Inflammatory macrophage treated with lipopolysaccharide for 1 hour (primary cell): Measurements from ENCODE around the gene SLC25A46.
A peak's percentile ranks its signal among the peaks of the same experiment; 100 is the strongest.
"Not testable (repeated sequence)": the region's sequence is repeated elsewhere in the genome, so short reads cannot be mapped to it uniquely, and the experiment has no call there.

ENCODE experiments used
- DNase-seq, 2 donors: peaks; one replicate each; pipeline ENCODE4 v3.0.0-alpha.2; 2020 to 2022

SLC25A46 gene

GRCh38 chr5:110738812-110739651, at the start of gene SLC25A46:
SLC25A46 (plus strand) TSS chr5:110739007; CDS start chr5:110739120, 113 bp downstream.
- peak; percentile 83 to 90 for DNase-seq

GRCh38 chr5:110690587-110690986, 48.2 kb upstream of the SLC25A46 start:
- DNase-seq = not testable (repeated sequence)

- DNase-seq = not testable (repeated sequence)
These were observed 46.1 kb upstream of the SLC25A46 start for GRCh38 chr5:110692669-110693068.

GRCh38 chr5:110702300-110702699, 36.5 kb upstream of the SLC25A46 start:
- DNase-seq = no peak

- no peak for DNase-seq
These were observed 36.1 kb upstream of the SLC25A46 start for GRCh38 chr5:110702704-110703103.

- DNase-seq = no peak
These were observed 35.3 kb upstream of the SLC25A46 start for GRCh38 chr5:110703481-110703880.

- DNase-seq = no peak
These were observed 33.5 kb upstream of the SLC25A46 start for GRCh38 chr5:110705349-110705748.

GRCh38 chr5:110707260-110707844, 31.5 kb upstream of the SLC25A46 start:
- DNase-seq = no peak

GRCh38 chr5:110716247-110717245, 22.3 kb upstream of the SLC25A46 start:
- DNase-seq = no peak

GRCh38 chr5:110718311-110718710, 20.5 kb upstream of the SLC25A46 start:
- DNase-seq = no peak

GRCh38 chr5:110726249-110727024, 12.4 kb upstream of the SLC25A46 start, which contains the start of gene TMEM232:
TMEM232 (minus strand) TSS chr5:110726671; CDS start chr5:110667352, 59,319 bp downstream.
- peak; percentile 76 to 77 for DNase-seq

GRCh38 chr5:110727025-110727314, 11.8 kb upstream of the SLC25A46 start:
- peak in 1 of 2 donors; percentile 7 for DNase-seq

- not testable (repeated sequence) for DNase-seq
These were observed 7.3 kb upstream of the SLC25A46 start for GRCh38 chr5:110731499-110731898.

- no peak for DNase-seq
These were observed 4.7 kb upstream of the SLC25A46 start for GRCh38 chr5:110734101-110734500.

GRCh38 chr5:110735556-110735955, 3.3 kb upstream of the SLC25A46 start:
- no peak for DNase-seq

- peak; percentile 42 to 66 for DNase-seq
These were observed 2.1 kb upstream of the SLC25A46 start for GRCh38 chr5:110736753-110737152.

GRCh38 chr5:110738503-110738811, 350 bp upstream of the SLC25A46 start:
- DNase-seq = no peak

- no peak for DNase-seq
These were observed 13.3 kb downstream of the SLC25A46 start for GRCh38 chr5:110751902-110752762.

GRCh38 chr5:110752953-110753352, 14.1 kb downstream of the SLC25A46 start:
- no peak for DNase-seq

- no peak for DNase-seq
These were observed 14.8 kb downstream of the SLC25A46 start for GRCh38 chr5:110753600-110753999.

GRCh38 chr5:110754181-110754580, 15.4 kb downstream of the SLC25A46 start:
- DNase-seq = no peak
